ENCODE measurements around the gene PEX12.

Gene PEX12

DNA sequence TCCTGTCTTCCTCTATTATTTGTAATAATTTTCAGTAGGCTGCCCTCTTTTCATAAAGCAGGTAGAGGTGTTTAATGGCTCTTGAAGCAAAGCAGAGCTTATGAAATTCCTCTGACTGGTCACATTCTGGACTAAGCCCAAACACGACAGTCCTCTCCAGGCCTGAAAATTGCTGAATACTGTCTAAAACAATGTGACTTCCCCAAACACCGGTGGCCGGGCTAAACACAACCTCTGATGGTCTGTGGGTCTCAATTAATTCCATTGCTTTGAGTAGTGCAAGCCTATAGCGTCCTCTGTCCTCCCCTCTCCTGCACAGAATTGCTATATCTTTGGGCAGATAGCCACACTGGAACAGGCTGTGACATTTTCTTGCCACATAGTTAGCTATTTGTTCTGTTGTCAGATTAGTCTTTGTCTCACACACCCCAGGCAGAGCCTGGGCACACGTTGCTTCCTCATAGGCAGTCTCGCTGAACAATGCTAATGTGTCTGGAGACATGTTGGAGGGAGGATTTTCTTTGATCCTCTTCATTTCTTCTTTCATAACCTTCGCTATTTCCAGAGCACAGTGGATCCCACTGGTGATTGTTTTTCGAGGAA is 30.1 kb downstream of the PEX12 start:
- TF ChIP-seq, protein P1, sequence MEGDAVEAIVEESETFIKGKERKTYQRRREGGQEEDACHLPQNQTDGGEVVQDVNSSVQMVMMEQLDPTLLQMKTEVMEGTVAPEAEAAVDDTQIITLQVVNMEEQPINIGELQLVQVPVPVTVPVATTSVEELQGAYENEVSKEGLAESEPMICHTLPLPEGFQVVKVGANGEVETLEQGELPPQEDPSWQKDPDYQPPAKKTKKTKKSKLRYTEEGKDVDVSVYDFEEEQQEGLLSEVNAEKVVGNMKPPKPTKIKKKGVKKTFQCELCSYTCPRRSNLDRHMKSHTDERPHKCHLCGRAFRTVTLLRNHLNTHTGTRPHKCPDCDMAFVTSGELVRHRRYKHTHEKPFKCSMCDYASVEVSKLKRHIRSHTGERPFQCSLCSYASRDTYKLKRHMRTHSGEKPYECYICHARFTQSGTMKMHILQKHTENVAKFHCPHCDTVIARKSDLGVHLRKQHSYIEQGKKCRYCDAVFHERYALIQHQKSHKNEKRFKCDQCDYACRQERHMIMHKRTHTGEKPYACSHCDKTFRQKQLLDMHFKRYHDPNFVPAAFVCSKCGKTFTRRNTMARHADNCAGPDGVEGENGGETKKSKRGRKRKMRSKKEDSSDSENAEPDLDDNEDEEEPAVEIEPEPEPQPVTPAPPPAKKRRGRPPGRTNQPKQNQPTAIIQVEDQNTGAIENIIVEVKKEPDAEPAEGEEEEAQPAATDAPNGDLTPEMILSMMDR (IDR thresholded peaks at IDR 0.05; ENCODE audit: low read depth, low read length) = no peak

DNA sequence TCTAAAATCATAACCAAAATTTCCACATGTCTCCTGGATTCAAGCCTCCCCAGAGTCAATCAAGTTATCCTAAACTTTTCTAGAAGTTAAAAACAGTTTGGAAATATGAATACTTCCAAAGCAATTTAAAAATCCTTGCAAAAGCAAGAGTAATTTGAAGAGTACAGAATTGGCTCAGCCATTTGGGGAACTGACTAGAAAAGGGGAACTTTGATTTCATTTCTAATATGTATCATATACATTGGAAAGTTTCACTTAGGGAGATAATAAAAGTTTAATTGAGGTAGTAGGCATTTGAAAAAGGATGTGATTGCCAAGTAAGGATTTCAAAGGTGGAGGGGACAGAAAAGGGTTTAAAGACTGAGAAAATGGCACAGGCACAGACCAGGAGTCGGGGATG is 31.9 kb downstream of the PEX12 start:
- Histone ChIP-seq H3K27ac (no peak overlapping the region), H3K9me3 (ENCODE audit: severe bottlenecking) (no peaks in the 10 kb centered on the region), H3K36me3 (no peaks in the 10 kb centered on the region), H3K4me3 (ENCODE audit: low read depth, low read length) (no peak overlapping the region), H3K27me3 (ENCODE audit: insufficient read depth, low read depth, severe bottlenecking) (peaks cover 18% of the 10 kb centered on the region)
- no peak for DNase-seq
- TF ChIP-seq, protein P1 (IDR thresholded peaks at IDR 0.05; ENCODE audit: low read depth, low read length) = no peak

More for the DNA sequence above, 30.1 kb downstream of the PEX12 start:
- no peaks in the 10 kb centered on the region for H3K36me3 ChIP-seq
- no peaks in the 10 kb centered on the region for H3K9me3 ChIP-seq (ENCODE audit: severe bottlenecking)
- no peak overlapping the region for H3K27ac ChIP-seq
- no peak for DNase-seq
- H3K27me3 ChIP-seq (ENCODE audit: insufficient read depth, low read depth, severe bottlenecking) = peaks cover 13% of the 10 kb centered on the region
- H3K4me3 ChIP-seq (ENCODE audit: low read depth, low read length) = no peak overlapping the region

DNA sequence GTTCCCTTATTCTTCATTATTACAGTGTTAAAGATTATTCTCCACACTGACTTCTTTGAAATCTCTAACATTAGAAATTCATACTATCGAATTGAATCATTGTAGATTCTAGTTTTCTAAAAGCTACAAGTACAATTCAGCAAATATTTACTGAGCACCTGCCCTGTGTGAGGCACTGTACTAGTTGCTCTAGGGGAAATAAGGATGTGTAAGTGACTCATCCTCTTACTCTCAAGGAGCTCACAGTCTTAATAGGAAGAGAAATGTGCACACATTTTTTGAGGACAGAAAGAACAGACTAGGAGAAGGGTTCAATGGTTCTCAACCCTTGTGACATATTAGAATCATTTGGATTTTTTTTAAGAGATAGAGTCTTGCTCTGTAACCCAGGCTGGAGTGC is 33.2 kb downstream of the PEX12 start:
- TF ChIP-seq, protein P1 (IDR thresholded peaks at IDR 0.05; ENCODE audit: low read depth, low read length) = no peak
- Histone ChIP-seq H3K27me3 (ENCODE audit: insufficient read depth, low read depth, severe bottlenecking) (peaks cover 20% of the 10 kb centered on the region), H3K27ac (no peak overlapping the region), H3K9me3 (ENCODE audit: severe bottlenecking) (no peaks in the 10 kb centered on the region), H3K36me3 (no peaks in the 10 kb centered on the region), H3K4me3 (ENCODE audit: low read depth, low read length) (no peak overlapping the region)
- no peak for DNase-seq

DNA sequence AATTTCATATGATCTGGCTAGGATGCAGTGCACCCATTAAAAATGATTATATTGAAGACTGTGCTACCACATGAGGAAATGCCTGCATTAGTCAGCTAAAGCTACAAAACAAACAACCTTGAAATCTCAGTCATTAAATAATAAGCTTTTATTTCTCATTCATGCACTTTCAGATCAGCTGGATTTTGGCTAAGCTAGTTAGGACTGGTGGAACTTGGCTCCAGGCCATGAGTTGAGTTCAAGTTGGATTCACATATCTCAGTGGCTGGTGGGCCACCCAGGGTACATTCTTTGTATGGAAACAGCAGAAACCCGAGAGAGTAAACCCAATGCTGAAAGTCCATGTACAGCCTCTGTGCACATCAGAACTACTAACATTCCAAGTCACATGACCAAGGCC is 34.5 kb downstream of the PEX12 start:
- H3K27ac ChIP-seq = no peak overlapping the region
- H3K27me3 ChIP-seq (ENCODE audit: insufficient read depth, low read depth, severe bottlenecking) = peaks cover 24% of the 10 kb centered on the region
- DNase-seq = no peak
- no peaks in the 10 kb centered on the region for H3K36me3 ChIP-seq
- no peaks in the 10 kb centered on the region for H3K9me3 ChIP-seq (ENCODE audit: severe bottlenecking)
- H3K4me3 ChIP-seq (ENCODE audit: low read depth, low read length) = no peak overlapping the region
- TF ChIP-seq, protein P1 (IDR thresholded peaks at IDR 0.05; ENCODE audit: low read depth, low read length) = no peak

DNA sequence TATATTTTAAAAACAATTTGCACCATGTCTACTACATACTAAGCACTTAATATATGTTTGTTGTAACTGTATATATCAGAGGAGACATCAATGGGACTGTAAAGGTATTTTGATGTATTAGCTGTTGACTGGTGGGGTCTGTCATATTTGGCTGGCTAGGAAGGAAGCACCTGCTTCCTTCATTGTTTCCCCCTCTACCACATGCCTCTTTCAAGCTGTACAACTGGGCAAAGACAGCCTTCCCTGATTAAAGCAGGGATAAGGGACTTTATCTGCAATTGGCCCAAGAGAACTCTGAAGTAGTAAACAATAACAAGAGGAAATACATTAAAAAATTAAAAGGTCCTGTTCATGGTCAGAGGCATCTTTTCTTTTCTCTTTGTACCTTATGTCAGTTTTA is 35.4 kb downstream of the PEX12 start:
- Histone ChIP-seq H3K4me3 (ENCODE audit: low read depth, low read length) (no peak overlapping the region), H3K9me3 (ENCODE audit: severe bottlenecking) (no peaks in the 10 kb centered on the region), H3K36me3 (no peaks in the 10 kb centered on the region), H3K27ac (no peak overlapping the region), H3K27me3 (ENCODE audit: insufficient read depth, low read depth, severe bottlenecking) (peaks cover 23% of the 10 kb centered on the region)
- TF ChIP-seq, protein P1 (IDR thresholded peaks at IDR 0.05; ENCODE audit: low read depth, low read length) = no peak
- no peak for DNase-seq

DNA sequence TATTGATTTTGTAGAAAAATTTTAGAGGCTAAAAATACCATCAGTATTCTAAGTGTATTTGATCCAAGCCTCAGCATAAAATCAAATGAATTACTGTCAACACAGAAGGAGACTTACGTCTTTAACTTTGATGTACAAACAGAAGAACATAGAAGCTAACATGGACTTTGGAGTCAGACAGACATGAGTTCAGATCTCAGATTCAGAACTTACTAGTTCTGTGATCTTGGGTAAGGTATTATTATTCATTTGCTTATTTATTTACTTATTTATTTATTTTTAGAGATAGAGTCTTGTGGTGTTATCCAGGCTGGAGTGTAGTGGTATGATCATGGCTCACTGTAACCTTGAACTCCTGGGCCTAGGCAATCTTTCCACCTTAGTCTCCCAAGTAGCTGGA is 36.9 kb downstream of the PEX12 start:
- no peaks in the 10 kb centered on the region for H3K9me3 ChIP-seq (ENCODE audit: severe bottlenecking)
- H3K4me3 ChIP-seq (ENCODE audit: low read depth, low read length) = no peak overlapping the region
- peaks cover 23% of the 10 kb centered on the region for H3K27me3 ChIP-seq (ENCODE audit: insufficient read depth, low read depth, severe bottlenecking)
- no peak for DNase-seq
- H3K36me3 ChIP-seq = no peaks in the 10 kb centered on the region
- TF ChIP-seq, protein P1 (IDR thresholded peaks at IDR 0.05; ENCODE audit: low read depth, low read length) = no peak
- no peak overlapping the region for H3K27ac ChIP-seq

All from WERI-Rb-1 (cell line).